ENCODE measurements around the gene TOE1. TPM values are rescaled to one million over a fixed set of nuclear protein-coding genes. Genes with fewer than 3 reads are reported as not detected.

The TOE1 gene
- total RNA-seq, 2 experiments from 2014 or later = 25.4 to 25.9 TPM

GRCh38 chr1:45337630-45338325, 2.2 kb upstream of the TOE1 start:
- ChIA-PET CTCF (interaction anchor here (1.0 to 4.0 kb wide), 3 partner anchors 10 to 33 kb away, joined by 3 to 44 read pairs (median 8); partner anchors contain the start of gene HPDL), POLR2A (interaction anchor here (0.6 to 7.8 kb wide), 4 partner anchors 11 to 334 kb away, joined by 3 to 77 read pairs (median 4); partner anchors contain the start of genes HPDL and PRDX1)
- Mint-ChIP-seq H3K27me3 (ENCODE audit: low read depth) (no peaks in the 10 kb centered on the region), H3K4me1 (ENCODE audit: low read depth) (peaks cover 68% of the 10 kb centered on the region), H3K36me3 (ENCODE audit: low read depth) (peaks cover 58% of the 10 kb centered on the region), H3K9me3 (ENCODE audit: insufficient read depth) (peaks cover 6% of the 10 kb centered on the region), H3K27ac (peak overlapping the region; percentile 100), H3K4me3 (peak overlapping the region; percentile 23)
- no peak for DNase-seq
- no peak for ATAC-seq

DNA sequence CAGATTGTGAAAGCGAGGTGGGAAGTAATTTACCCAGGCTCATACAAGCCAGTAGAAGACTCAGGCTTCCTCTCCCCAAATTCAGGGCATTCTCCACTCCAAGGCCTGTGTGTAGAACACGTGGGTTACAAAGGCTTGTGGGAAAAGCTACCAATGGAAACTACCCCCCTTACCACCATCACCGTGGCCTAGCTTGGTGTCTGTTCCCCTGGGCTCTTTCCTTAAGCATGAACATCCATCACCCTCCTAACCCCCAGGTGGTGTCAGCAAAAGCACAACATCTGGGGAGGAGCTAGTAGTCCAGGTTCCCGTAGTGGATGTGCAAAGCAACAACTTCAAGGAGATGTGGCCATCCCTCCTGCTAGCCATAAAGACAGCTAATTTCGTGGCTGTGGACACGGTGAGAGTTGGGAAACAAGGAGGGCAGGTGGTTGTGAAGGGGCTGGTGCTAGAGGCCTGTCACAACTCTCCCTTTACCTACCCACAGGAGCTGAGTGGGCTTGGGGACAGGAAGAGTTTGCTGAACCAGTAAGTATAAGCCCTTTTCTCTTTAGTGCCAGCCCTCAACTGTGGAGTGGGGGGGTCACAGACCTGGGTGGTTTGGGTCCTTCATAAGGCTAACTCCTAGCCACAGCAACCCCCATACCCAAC, 971 bp downstream of the TOE1 start:
- peaks cover 46% of the 10 kb centered on the region for H3K4me1 Mint-ChIP-seq (ENCODE audit: low read depth)
- H3K27ac Mint-ChIP-seq = peak overlapping the region; percentile 100
- DNase-seq (peak; percentile 52), ATAC-seq (no peak)
- peaks cover 54% of the 10 kb centered on the region for H3K36me3 Mint-ChIP-seq (ENCODE audit: low read depth)
- peaks cover 6% of the 10 kb centered on the region for H3K9me3 Mint-ChIP-seq (ENCODE audit: insufficient read depth)
- H3K27me3 Mint-ChIP-seq (ENCODE audit: low read depth) = no peaks in the 10 kb centered on the region
- peak overlapping the region; percentile 100 for H3K4me3 Mint-ChIP-seq
- ChIA-PET CTCF (interaction anchor here (0.7 to 4.0 kb wide), 17 partner anchors 8 to 904 kb away, joined by 3 to 60 read pairs (median 4); partner anchors contain the start of genes HECTD3, HPDL, TESK2 and UROD), POLR2A (interaction anchor here (0.6 to 7.8 kb wide), 16 partner anchors 9 to 619 kb away, joined by 3 to 77 read pairs (median 13); partner anchors contain the start of genes CCDC163, HECTD3, HPDL and MMACHC)

DNA sequence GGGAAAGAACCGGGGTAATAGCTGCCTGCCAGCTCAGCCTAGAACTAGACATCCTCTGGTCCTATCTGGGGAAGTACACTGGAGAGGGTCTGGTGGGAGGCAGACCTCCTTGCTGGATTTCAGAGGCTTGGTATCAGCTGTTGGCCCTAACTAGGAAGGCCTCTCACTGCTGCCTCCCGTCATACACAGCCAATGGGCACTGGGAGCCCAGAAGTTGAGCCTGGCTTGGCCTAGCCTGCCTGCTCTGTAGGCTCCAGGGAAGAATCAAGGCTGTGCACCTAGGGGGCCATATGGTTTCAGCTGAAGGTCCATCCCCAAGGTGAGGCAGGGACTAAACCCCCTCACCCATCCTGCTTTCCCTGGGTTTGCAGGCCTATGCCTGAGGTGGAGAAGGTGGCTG, 4.5 kb downstream of the TOE1 start:
- no peaks in the 10 kb centered on the region for H3K9me3 Mint-ChIP-seq (ENCODE audit: insufficient read depth)
- POLR2A ChIA-PET = no interaction called here
- H3K27ac Mint-ChIP-seq = peak overlapping the region; percentile 18

DNA sequence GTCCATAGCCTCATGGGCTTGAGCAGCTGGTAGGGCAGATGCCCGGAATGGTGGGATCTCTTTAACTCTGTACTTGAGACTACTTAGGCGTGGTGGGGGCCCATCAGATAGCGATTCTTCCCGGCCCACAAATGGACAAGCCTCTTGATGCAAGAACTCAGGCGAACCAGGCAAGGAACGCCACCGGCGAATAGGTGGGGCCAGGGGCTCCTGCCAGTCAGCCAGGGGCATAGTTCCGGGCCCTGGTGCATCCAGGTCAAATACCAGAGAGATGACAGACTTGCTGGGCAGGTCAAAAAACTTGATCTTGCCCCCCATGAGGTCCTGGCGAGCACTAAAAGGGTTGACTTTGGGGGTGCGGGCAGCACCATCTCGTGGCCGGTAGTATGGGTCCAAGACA, 5.0 kb downstream of the TOE1 start:
- Mint-ChIP-seq H3K36me3 (ENCODE audit: low read depth) (peaks cover 40% of the 10 kb centered on the region), H3K9me3 (ENCODE audit: insufficient read depth) (no peaks in the 10 kb centered on the region), H3K27ac (no peak overlapping the region), H3K4me1 (ENCODE audit: low read depth) (peaks cover 29% of the 10 kb centered on the region), H3K4me3 (no peak overlapping the region), H3K27me3 (ENCODE audit: low read depth) (no peaks in the 10 kb centered on the region)
- POLR2A ChIA-PET = no interaction called here
- ATAC-seq (no peak), DNase-seq (no peak)
- CTCF ChIA-PET = no interaction called here

More for the DNA sequence above, 4.5 kb downstream of the TOE1 start:
- no peak for ATAC-seq
- Mint-ChIP-seq H3K4me3 (no peak overlapping the region), H3K36me3 (ENCODE audit: low read depth) (peaks cover 44% of the 10 kb centered on the region), H3K27me3 (ENCODE audit: low read depth) (no peaks in the 10 kb centered on the region), H3K4me1 (ENCODE audit: low read depth) (peaks cover 31% of the 10 kb centered on the region)
- CTCF ChIA-PET = interaction anchor here (0.6 to 1.4 kb wide), 2 partner anchors 149 to 1074 kb away, joined by 3 to 6 read pairs; no protein-coding TSS in a partner anchor
- DNase-seq = no peak

DNA sequence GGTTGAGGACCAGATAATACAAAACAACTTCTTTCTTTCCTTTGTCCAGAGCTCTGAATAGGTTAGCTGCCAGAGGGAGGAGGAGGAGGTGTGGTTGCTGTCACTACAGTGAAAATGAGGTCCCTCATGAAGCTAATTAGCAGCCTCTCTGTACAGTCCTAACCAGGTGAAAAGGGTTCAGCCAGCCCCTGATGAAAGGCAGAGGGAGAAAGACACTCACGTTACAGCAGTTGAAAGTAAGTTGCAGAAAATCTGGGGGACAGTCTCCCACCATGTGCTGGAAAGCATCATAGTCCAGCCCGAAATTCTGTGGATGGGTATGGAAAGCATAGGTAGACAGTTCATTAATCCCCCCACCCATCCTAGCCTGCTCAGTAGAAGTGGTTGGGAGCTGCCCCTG, 6.5 kb downstream of the TOE1 start:
- no peaks in the 10 kb centered on the region for H3K27me3 Mint-ChIP-seq (ENCODE audit: low read depth)
- peaks cover 37% of the 10 kb centered on the region for H3K4me1 Mint-ChIP-seq (ENCODE audit: low read depth)
- no peak for DNase-seq
- no peak for ATAC-seq
- peaks cover 37% of the 10 kb centered on the region for H3K36me3 Mint-ChIP-seq (ENCODE audit: low read depth)
- no peak overlapping the region for H3K4me3 Mint-ChIP-seq
- no peak overlapping the region for H3K27ac Mint-ChIP-seq
- H3K9me3 Mint-ChIP-seq (ENCODE audit: insufficient read depth) = no peaks in the 10 kb centered on the region
- POLR2A ChIA-PET = interaction anchor here (1.1 to 1.3 kb wide), 2 partner anchors 154 to 238 kb away, joined by 3 to 6 read pairs; partner anchors contain the start of gene MMACHC
- CTCF ChIA-PET = interaction anchor here (0.8 kb wide), 1 partner anchor 41 kb away, joined by 3 read pairs; no protein-coding TSS in a partner anchor

DNA sequence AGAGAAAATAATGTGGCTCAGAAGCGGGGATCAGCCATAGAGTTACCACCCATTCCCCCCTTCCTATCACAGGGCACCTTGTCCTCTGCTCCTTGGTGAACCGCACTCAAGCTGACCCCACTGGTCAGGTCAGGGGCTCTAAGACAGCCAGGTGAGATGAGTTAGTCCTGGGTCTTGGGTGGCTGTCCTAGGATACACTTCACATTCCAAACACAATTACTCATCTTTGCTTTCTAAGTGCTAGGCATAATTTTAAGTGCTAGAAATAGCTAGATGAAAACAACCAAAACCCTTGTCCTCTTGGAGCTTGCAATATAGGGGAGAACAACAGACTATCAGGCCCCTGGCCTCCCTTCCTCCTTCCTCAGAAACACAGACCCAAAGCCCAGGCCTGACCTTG, 8.1 kb downstream of the TOE1 start:
- ATAC-seq (no peak), DNase-seq (no peak)
- peaks cover 27% of the 10 kb centered on the region for H3K4me1 Mint-ChIP-seq (ENCODE audit: low read depth)
- POLR2A ChIA-PET = interaction anchor here (0.5 to 4.8 kb wide), 4 partner anchors 8 to 627 kb away, joined by 3 to 37 read pairs (median 3); partner anchors contain the start of genes MUTYH and TOE1
- H3K36me3 Mint-ChIP-seq (ENCODE audit: low read depth) = peaks cover 22% of the 10 kb centered on the region
- H3K9me3 Mint-ChIP-seq (ENCODE audit: insufficient read depth) = no peaks in the 10 kb centered on the region
- CTCF ChIA-PET = interaction anchor here (1.2 to 3.0 kb wide), 3 partner anchors 7 to 145 kb away, joined by 6 to 17 read pairs (median 10); no protein-coding TSS in a partner anchor
- H3K4me3 Mint-ChIP-seq = no peak overlapping the region
- no peak overlapping the region for H3K27ac Mint-ChIP-seq
- no peaks in the 10 kb centered on the region for H3K27me3 Mint-ChIP-seq (ENCODE audit: low read depth)

- Mint-ChIP-seq H3K36me3 (ENCODE audit: low read depth) (peaks cover 17% of the 10 kb centered on the region), H3K27ac (no peak overlapping the region), H3K27me3 (ENCODE audit: low read depth) (no peaks in the 10 kb centered on the region), H3K4me3 (no peak overlapping the region), H3K9me3 (ENCODE audit: insufficient read depth) (no peaks in the 10 kb centered on the region), H3K4me1 (ENCODE audit: low read depth) (peaks cover 27% of the 10 kb centered on the region)
- ChIA-PET CTCF (interaction anchor here (0.7 to 3.0 kb wide), 4 partner anchors 8 to 145 kb away, joined by 3 to 17 read pairs (median 8); no protein-coding TSS in a partner anchor), POLR2A (interaction anchor here (0.8 to 4.8 kb wide), 7 partner anchors 9 to 627 kb away, joined by 3 to 37 read pairs (median 3); partner anchors contain the start of genes MUTYH and TOE1)
- no peak for ATAC-seq
- DNase-seq = no peak
These were observed 8.6 kb downstream of the TOE1 start for GRCh38 chr1:45348609-45348965.

GRCh38 chr1:45348966-45349677, 9.2 kb downstream of the TOE1 start:
- Mint-ChIP-seq H3K36me3 (ENCODE audit: low read depth) (peaks cover 15% of the 10 kb centered on the region), H3K9me3 (ENCODE audit: insufficient read depth) (no peaks in the 10 kb centered on the region), H3K4me3 (no peak overlapping the region), H3K4me1 (ENCODE audit: low read depth) (peaks cover 27% of the 10 kb centered on the region), H3K27ac (peak overlapping the region; percentile 60), H3K27me3 (ENCODE audit: low read depth) (no peaks in the 10 kb centered on the region)
- CTCF ChIA-PET = interaction anchor here (0.7 to 3.0 kb wide), 4 partner anchors 8 to 144 kb away, joined by 3 to 17 read pairs (median 8); no protein-coding TSS in a partner anchor
- POLR2A ChIA-PET = interaction anchor here (0.7 to 4.8 kb wide), 7 partner anchors 9 to 628 kb away, joined by 3 to 37 read pairs (median 3); partner anchors contain the start of genes MUTYH and TOE1
- ATAC-seq (no peak), DNase-seq (no peak)

- Mint-ChIP-seq H3K4me1 (ENCODE audit: low read depth) (peaks cover 27% of the 10 kb centered on the region), H3K9me3 (ENCODE audit: insufficient read depth) (no peaks in the 10 kb centered on the region), H3K27ac (no peak overlapping the region), H3K27me3 (ENCODE audit: low read depth) (no peaks in the 10 kb centered on the region), H3K4me3 (no peak overlapping the region), H3K36me3 (ENCODE audit: low read depth) (peaks cover 4% of the 10 kb centered on the region)
- DNase-seq = no peak
- no peak for ATAC-seq
- ChIA-PET POLR2A (interaction anchor here (4.8 kb wide), 1 partner anchor 11 kb away, joined by 37 read pairs; the partner anchor contains the start of genes MUTYH and TOE1), CTCF (interaction anchor here (0.9 to 2.2 kb wide), 2 partner anchors 16 to 141 kb away, joined by 4 to 10 read pairs; no protein-coding TSS in a partner anchor)
These were observed 11.5 kb downstream of the TOE1 start for GRCh38 chr1:45351508-45351907.

DNA sequence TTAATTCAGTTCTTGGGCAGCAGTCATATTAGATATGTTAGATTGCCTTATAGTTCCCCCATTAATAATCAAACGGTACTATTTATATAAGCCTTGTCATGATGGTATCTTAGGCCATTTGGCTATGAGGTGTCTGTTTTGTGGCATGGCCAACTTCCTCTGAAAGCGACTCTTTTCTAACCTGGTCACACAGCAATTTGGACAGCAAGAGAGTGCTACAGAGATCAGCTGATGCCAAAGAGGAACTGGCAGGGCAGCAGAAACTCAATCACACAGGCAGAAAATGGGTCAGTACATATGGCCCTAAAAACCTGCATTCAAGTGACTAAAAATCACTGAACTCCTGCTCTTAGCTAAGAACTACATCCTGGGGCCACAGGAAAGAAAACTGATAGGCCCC, 13.7 kb downstream of the TOE1 start:
- CTCF ChIA-PET = no interaction called here
- H3K4me3 Mint-ChIP-seq = no peak overlapping the region
- H3K27me3 Mint-ChIP-seq (ENCODE audit: low read depth) = no peaks in the 10 kb centered on the region
- no peaks in the 10 kb centered on the region for H3K9me3 Mint-ChIP-seq (ENCODE audit: insufficient read depth)
- ATAC-seq (no peak), DNase-seq (no peak)
- peaks cover 24% of the 10 kb centered on the region for H3K4me1 Mint-ChIP-seq (ENCODE audit: low read depth)
- H3K36me3 Mint-ChIP-seq (ENCODE audit: low read depth) = no peaks in the 10 kb centered on the region
- H3K27ac Mint-ChIP-seq = no peak overlapping the region
- POLR2A ChIA-PET = interaction anchor here (1.4 kb wide), 1 partner anchor 13 kb away, joined by 4 read pairs; the partner anchor contains the start of genes MUTYH and TOE1

DNA sequence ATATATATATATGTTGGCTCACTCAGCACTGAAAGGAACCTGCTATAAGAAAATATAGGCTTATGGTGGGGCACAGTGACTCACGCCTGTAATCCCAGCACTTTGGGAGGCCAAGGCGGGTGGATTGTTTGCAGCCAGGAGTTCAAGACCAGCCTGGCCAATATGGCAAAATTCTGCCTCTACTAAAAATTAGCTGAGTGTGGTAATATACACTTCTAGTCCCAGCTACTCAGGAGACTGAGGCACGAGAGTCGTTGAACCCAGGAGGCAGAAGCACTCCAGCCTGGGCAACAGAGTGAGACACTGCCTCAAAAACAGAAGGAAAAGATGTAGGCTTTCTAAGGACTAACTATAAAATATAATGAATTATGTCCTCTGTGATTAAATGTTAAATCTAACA, 14.9 kb downstream of the TOE1 start:
- Mint-ChIP-seq H3K27ac (no peak overlapping the region), H3K9me3 (ENCODE audit: insufficient read depth) (no peaks in the 10 kb centered on the region), H3K4me1 (ENCODE audit: low read depth) (peaks cover 18% of the 10 kb centered on the region), H3K4me3 (no peak overlapping the region), H3K36me3 (ENCODE audit: low read depth) (no peaks in the 10 kb centered on the region), H3K27me3 (ENCODE audit: low read depth) (no peaks in the 10 kb centered on the region)
- DNase-seq = no peak
- CTCF ChIA-PET = interaction anchor here (9.6 kb wide), 1 partner anchor 138 kb away, joined by 218 read pairs; the partner anchor contains the start of gene TESK2
- no peak for ATAC-seq
- POLR2A ChIA-PET = no interaction called here

All from activated CD8-positive, alpha-beta T cell treated with anti-CD3 and anti-CD28 coated beads, Interleukin-2, amount 10 ng/mL, durations not matched to agents 7 days and 5 days (primary cell).